KG1 (cell line): ENCODE measurements around the gene VPS35.

Experiments used
- DNase-seq: peaks from one replicate; lab custom pipeline; 2025; lab: John Stamatoyannopoulos, UW

The VPS35 gene

GRCh38 chr16:46612121-46612520 is 76.9 kb downstream of the VPS35 start:
- no peak for DNase-seq

GRCh38 chr16:46607529-46607928 is 81.4 kb downstream of the VPS35 start:
- DNase-seq, result no peak

GRCh38 chr16:46606231-46606630 is 82.7 kb downstream of the VPS35 start:
- DNase-seq, result no peak
